HuH-7.5 (cell line): ENCODE results near the gene LUZP2.

ENCODE experiments used
- DNase-seq: peaks from one replicate; pipeline ENCODE4 v3.0.0; 2011; ENCODE audit warnings: low spot score

LUZP2 gene

DNA sequence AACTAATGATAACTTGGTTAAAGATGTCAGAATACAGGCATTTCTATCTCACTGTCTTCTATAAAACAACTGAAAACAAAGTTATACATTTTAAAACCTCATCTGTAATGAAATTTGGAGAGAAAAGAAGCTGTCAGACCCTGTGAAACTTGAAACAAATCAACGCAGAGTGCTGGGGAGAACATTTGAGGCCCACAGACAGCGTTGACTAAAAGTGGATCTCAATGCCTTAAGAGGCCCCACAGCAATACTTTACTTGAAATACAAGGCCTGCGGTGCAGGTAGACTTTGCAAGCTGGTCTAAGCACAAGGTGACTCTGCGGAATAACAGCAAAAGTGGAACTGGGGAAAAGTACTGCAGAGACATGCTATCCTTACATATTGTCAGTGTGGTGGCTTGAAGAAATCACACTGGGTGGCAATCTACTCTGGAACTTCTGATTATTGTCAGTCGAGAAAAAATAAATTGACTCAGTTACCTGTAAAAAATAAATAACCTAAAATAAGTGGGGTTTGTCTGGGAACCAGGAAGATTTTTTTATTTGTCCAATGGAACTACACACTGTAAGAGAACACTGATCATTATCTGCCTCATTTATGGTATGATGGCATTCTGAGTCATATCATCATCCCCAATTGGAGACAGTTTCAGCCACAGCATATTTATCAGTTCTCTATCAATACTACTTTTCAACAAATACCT, 138.9 kb downstream of the LUZP2 start:
- DNase-seq: no peak

DNA sequence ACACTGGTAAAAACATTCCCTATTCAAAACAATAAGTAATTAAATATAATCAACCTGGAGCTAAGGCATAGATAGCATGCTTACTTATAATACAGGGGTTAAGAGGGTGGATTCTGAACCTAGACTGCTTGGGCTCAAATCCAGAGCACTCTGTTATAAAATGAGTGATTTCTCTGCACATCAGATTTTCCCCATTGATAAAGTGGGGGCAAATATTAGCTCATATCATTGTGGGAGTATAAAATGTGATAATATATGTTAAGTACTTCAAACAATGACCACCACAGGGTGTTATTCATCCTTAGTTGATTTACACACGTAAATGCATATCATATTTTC, 139.4 kb downstream of the LUZP2 start:
- DNase-seq: no peak

DNA sequence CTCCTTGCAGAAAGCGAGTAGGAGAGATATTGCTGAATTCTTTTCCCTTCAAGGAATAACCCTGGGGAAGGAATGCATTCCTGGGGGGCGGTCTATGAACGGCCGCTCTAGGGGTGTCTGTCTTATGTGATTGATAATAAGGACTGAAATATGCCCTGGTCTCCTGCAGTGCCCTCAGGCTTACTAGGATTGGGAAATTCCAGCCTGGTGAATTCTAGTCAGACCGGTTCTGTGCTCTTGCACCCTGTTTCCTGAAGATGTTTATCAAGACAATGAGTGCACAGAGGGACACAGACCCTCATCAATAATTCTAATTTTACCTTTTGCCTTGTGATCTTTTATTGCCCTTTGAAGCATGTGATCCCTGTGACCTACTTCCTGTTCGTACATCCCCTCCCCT, 140.7 kb downstream of the LUZP2 start:
- no peak for DNase-seq

DNA sequence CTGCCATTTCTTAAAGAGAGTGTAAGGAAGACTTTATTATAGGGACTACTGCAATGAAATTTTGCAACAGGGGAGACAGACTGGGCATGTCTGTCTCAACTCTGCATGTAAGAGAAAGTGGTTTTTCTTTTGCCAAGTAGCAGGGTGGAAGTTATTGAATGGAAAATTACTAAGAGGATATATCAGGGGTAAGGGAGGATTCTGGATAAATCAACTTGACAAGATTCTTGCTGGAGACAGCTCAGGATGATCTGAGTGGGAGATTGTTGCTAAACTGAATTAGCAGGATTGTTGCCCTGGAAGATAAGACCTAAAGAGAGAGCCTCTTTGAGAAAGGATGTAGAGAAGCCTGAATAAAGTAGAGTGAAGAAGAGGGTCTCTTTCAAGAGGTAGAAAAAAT, 145.8 kb downstream of the LUZP2 start:
- DNase-seq: no peak

DNA sequence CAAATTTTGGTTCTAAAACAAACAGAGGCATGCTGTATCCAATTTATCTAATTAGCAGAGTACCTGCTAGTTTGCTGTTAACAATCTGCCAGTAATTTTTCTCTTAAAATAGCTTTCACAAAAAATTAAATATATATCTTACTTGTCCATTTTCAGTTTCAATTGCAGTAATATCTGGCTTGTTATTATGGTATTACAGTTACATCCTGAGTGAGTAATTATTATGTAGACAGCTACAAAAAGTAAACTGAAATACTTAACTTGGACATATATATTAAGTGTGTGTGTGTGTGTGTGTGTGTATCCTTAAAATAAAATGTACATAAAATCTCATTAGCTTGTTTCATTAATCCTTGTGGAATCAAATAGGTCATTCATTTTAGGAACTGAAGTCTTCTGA, 148.7 kb downstream of the LUZP2 start:
- DNase-seq: no peak

DNA sequence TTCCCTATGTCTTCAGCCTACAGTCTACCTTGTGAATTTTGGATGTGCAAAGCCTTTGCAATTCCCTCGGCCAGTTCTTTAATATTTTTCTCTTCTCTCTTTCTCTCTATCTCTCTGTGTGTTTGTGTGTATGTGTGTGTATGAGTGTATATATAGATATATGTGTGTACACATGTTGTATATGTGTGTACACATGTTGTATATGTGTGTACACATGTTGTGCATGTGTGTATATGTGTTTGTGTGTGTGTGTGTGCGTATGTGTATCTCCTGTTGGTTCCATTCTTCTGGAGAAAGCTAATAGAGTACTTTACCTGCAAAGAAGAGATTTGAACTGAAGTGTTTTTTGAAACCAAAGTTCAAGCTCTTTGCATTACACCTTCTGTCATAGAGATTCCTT, 155.0 kb downstream of the LUZP2 start:
- no peak for DNase-seq

DNA sequence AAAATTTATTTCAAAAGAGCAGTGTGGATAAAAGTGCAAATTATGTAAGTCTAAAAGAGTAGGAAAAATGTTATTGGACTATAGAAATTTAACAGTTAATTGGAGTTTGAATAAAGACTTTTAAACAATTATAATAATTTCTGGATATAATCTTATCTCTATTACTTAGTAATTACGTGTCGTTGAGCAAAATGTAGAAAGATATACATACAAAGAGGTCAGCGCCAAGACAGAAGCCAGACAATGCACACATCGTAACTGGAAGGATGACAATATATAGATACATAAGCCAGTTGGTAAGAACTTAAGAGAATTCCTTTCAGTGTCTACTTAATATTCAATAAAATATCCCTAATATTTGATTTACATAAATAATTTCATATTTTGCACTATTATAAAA, 157.0 kb downstream of the LUZP2 start:
- no peak for DNase-seq

DNA sequence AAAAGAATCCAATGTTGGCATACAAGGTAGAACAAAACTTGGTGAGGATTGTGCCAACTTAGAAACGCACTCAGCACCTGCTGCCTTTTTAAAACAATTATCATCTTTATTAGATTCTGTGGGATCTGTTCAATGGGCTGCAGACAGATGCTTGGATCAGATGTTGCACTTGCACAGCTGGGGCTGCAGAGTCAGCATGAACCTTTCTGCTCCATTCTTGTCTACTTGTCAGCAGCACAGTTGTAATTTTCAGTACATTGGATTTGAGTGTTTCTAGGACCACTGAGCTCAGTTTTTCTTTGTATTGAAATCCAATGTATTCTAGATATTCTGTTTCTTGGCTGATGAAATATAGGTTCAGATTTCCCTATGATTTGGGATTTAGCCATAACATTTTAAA, 164.5 kb downstream of the LUZP2 start:
- no peak for DNase-seq

DNA sequence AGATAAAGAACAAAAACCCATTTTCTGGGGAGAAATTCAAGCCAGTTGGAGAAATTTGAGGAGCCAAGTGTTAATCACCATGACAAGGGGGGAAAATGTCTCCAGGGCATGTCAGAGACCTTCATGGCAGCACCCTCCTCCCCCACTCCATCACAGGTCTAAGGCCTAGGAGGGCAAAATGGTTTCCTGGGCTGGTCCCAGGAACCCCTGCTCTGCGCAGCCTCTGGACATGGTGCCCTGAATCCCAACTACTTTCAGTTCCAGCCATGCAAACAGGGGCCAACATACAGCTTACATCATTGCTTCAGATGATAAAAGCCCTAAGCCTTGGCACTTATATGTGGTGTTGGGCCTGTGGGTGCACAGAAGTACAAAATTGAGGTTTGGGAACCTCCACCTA, 167.5 kb downstream of the LUZP2 start:
- no peak for DNase-seq

DNA sequence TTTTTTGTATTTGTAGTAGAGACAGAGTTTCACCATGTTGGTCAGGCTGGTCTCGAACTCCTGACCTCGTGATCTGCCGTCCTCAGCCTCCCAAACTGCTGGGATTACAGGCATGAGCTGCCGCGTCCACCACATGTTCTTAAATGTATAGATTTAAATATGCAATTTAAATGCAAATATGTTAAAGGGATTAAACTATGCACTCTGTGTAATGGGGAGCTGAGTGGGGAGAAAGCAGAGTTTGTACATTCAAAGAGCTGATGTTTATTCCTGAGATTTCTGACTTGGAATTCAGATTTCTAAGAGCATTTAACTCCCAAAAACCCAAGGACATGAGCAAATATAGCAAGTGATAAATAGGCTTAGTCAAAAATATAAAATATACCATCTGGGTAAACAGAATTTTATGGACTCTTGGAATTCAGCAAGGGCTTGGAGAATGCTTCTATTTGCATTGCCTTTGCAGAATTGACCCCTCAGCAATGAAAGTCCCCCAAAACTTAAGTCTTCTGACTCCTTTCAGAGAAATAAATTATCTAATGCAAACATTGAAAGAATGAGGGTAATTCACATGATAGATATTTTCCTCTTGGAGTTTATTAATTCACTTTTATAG, 170.6 kb downstream of the LUZP2 start:
- no peak for DNase-seq

DNA sequence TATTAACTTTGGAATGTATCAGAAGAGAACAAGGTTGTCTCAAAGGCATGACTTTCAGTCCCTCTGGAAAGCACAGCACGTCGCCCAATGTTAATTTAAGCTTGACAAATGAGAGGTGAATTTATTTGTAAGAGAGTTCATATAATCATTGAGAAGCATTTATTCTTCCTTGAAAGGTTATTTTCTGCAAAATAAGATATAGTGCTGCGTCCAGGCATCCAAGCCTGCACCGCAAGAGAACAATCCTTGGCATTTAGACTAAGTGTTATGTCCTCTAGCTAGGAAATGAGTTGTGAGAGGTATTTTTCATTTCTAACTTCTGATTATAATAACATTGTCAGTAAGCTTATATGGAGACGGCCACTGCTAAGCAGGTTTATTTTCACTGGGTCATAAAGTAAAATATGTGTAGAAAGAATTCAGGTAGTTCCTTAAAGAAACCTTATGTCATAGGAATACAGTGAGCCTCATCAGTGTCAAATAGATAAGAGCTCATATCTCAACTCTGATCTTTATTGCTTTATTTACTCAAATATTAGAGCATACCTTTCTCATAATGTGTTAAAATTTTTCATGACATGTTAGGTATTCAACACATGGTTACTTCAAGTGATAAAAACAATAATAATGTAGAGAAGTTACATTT, 182.0 kb downstream of the LUZP2 start:
- DNase-seq: no peak

DNA sequence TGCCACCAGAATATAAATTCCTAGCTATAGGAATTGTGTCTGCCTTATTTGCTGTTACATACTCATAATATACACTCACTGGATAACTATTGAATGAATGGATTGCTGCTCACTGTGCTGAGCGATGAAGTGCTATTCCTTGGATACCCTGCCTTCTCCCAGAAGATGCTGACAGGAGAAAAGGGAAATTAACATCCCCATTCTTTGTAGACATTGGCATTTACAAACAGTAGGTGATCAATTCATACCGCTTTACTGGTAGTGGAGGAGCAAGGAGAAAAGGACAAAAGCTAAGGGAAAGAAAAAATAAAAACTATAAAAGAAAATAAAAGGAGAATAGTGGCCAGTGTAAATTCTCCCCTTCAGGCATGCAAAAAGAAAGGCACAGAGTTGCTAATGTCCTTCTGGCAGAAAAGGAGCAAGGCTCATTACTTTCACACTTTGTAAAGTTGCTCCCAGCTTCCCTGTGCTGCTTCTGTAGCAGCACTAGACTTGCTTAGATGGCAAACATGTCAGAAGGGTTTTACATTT, 183.0 kb downstream of the LUZP2 start:
- no peak for DNase-seq

DNA sequence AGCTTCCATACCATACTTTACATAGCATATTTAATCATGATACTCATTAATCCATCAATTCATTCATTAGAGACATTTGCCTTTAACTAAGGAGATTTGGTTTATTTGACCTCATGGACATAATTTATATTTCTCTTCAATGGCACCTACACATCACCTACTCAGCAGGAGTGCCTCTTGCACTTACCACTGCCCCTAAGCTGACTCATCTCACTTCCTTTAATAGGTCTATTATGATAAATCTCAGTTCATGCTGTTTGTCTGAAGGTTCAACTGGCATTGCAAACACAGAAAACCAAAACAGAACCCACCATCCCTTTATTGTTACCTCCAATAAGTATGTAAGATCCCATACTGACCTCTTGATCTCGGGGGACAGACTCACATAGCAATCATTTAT, 186.7 kb downstream of the LUZP2 start:
- DNase-seq: no peak

DNA sequence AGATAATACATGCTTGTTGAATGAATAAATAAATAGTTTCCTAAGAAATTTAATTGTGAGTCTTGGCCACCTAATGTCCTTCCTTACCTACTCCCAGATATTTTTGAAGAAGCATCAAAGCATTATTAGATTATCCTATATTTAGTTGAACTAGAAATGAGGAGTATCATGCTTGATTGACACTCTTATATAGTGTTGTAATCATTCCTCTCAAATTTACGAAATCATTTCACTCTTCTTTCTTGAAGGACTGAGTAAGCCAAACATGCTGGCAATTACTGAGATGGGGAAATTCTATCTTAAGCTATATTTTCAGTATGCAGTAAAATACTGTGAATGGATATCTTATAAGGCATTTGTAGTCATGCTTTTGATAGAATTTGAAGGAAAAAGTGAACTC, 189.0 kb downstream of the LUZP2 start:
- no peak for DNase-seq

DNA sequence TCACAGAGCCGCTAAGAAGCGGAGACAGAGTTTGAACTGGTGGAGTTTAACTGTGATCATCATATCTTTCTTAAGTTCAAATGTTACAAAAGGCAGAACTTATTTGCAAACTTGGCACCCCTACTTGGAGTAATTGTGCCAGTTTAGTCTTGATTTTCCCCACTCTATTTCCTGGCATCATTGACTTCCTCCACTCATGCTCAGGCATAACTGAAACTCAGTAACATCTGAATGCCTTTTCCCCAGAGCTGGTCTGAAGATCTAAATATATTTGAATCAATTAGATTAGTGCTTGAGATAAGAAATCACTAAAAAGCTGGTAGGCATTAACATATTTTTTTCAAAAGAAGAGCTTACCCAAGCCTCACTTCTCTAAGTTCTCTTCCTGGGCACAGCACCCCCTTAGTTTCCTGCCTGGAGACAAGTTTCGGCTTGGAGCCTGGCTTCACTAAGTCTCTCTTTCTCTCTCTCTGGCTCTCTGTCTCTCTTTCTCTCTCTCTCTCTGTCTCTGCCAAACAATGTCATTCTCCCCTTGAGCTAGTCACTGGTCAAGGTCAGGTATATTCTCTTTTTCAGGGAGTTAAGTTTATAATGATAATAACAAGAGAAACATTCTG, 190.8 kb downstream of the LUZP2 start:
- no peak for DNase-seq

DNA sequence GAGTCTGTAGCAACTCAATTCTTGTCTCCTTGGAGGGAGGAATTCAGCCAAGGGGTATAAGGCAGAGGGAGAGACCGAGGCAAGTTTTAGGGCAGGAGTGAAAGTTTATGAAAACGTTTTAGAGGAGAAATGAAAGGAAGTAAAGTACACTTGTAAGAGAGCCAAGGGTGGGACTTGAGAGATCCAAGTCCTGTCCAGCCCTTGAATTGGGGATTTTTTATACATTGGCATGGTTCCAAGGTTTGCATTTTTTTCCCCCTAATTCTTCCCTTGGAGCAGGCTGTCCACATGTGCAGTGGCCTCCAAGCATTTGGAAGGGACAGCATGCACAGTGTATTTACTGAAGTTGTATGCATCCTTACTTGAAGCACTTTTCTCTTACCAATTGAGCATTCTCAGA, 192.1 kb downstream of the LUZP2 start:
- no peak for DNase-seq

DNA sequence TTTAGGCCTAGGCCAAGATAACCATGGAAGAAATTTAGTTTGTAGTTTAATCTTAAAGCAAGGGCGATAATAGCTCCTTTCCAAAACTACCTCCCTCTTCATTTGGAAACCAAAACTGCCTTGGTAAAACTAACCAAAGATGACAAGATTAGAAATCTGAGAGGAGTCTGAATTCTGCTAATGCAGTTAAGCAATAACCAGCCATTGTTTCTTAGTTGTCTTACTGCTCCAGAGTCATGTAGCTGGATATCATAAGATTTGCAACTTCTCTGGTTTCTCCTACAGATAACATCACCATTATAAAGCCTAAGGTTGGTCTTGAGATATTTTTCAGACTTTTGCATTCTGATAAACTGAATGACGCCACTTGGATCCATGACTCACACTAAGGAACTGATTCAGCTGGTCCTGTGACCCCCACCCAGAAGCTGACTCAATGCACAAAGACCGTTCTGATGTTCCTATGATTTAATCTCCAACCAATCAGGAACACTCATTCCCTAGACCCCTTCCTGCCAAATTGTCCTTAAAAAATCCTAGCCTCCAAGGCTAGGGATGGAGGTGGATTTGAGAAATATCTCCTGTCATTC, 200.8 kb downstream of the LUZP2 start:
- DNase-seq: no peak

DNA sequence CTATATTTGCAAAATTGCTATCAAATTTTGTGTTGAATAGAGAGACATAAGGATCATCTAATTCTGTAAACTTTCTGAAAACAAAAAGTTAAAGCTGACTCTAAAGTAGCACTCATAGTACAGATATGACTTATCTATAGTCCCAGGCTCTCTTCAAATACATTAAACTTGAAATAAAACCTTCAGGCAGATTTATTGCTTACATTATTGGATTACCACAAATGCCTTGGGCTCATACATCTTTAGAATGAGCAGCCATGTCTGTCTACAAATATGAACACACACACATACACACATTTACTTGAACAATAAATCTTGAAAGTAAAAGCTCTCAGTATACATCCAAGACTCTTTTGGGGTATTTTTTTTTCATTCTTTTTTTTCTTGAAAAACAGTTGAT, 207.9 kb downstream of the LUZP2 start:
- no peak for DNase-seq

DNA sequence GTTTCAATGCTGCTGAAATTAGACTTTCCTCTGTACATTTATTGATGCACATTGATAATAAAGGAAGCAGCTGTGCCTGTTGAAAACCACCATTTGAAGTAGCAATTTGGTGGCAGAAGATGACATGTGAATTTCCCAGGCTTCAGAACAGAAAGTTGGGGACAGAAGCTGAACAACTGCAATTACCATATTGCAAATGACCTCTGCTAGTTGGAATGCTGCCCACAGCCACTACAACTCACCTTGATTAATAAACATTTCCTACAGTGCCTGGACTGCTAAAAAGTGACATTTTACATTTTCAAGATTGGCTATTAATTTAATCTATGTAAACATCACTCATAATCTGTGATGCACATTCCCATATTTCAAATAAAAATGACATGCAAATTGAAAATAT, 208.6 kb downstream of the LUZP2 start:
- no peak for DNase-seq

DNA sequence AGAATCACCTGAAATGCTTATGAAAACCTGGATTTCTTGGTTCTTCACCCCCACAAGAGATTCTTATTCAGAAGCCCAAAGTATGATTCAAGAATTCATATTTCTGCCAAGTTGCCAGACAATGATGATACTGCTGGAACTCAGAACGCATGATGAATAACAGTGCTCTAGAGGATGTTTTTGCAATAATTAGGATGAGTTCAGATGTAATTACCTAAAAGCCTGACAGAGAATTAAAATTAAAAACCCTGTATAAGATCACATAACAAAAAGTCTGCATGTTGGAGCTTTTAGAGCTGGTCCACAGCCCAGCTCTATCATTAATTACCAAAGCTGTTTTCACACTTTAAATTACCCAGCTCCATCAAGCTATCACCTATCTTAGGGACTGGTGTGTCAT, 211.8 kb downstream of the LUZP2 start:
- DNase-seq: no peak

DNA sequence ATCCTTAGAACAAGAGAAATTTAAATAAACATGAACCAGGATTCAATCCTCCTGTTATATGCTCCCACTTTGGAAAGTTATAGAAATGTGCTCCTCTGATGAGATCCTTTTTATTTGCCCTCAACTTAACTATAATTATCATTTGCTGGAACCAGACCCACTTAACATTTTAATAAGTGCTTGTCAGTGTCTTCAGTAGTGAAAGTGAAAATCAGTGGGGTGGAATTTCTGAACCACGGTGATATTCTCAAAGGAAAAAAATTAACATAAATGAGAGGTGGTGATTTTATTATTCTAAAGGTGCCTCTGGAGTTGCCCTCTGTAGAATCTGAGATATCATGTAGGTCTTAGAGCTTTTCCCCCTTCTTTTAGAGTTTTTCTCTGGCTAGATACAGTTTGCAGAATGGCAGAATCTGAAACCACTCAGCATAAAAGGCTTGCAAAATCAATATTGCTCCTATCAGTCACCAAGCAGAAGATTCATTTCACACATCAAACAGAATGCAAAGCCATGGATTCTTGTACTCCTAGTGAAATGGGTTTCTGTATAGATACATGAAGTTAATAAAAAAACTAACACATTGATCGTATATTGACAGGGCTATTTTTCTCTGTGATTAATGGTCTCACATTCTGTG, 213.2 kb downstream of the LUZP2 start:
- DNase-seq: no peak

DNA sequence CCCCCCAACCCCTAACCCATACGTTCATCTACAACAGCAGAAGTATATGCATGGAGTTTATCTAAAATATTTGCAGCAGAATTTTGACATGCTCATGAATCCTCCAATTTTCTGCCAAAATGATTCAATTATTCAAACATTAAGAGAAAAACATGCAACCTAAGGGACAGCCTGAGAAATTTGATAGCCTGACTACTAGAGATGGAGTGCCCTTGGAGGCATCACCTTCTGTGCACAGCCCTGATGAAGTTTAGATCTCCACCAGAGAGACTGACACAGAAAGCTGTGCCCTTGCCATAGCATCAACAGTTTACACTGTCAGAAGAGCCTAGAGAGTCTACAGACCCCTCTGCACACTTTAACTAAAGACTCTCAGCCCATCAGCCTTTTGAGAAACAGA, 217.7 kb downstream of the LUZP2 start:
- no peak for DNase-seq
